Neural progenitor cell (in vitro differentiated cells): ENCODE data around the gene SEC24A.

Source experiments
- EZH2 ChIP-seq: fragments of 200-600 bp; sonication (generic); IDR thresholded peaks from 2 replicates; pipeline ENCODE4 v1.6.1; 2017; ENCODE audit warnings: antibody characterized with exemption, mild to moderate bottlenecking, moderate library complexity
- EZH2phosphoT487 ChIP-seq: fragments of 200-600 bp; sonication (generic); IDR thresholded peaks from 2 replicates; pipeline ENCODE4 v1.6.1; 2017; ENCODE audit warnings: antibody characterized with exemption
- TF ChIP-seq, protein P1 (sequence below): fragments of 200-600 bp; sonication (generic); IDR thresholded peaks from 2 replicates; pipeline ENCODE4 v1.5.1; 2017; ENCODE audit warnings: antibody characterized with exemption, mild to moderate bottlenecking

DNA sequence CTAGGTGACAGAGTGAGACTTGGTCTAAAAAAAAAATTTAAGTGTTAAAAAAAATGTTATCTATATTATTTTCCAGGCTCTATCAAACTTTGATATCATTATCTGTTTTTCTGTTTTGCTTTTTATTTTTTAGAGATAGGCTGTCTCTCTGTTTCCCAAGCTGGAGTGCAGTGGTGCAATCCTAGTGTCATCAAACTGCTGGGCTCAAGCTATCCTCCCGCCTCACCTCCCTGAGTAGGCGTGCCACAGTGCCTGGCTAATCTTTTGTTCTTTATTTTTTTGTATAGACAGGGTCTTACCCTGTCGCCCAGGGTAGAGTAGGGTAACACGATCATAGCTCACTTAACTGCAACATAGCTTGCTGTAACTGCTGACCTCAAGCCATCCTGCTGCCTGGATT is 14.4 kb downstream of the SEC24A start:
- TF ChIP-seq, protein P1, sequence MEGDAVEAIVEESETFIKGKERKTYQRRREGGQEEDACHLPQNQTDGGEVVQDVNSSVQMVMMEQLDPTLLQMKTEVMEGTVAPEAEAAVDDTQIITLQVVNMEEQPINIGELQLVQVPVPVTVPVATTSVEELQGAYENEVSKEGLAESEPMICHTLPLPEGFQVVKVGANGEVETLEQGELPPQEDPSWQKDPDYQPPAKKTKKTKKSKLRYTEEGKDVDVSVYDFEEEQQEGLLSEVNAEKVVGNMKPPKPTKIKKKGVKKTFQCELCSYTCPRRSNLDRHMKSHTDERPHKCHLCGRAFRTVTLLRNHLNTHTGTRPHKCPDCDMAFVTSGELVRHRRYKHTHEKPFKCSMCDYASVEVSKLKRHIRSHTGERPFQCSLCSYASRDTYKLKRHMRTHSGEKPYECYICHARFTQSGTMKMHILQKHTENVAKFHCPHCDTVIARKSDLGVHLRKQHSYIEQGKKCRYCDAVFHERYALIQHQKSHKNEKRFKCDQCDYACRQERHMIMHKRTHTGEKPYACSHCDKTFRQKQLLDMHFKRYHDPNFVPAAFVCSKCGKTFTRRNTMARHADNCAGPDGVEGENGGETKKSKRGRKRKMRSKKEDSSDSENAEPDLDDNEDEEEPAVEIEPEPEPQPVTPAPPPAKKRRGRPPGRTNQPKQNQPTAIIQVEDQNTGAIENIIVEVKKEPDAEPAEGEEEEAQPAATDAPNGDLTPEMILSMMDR, result no peak
- TF ChIP-seq EZH2phosphoT487 (no peak), EZH2 (no peak)
